ENCODE results near the gene CNNM1. TPM values are rescaled to one million over a fixed set of nuclear protein-coding genes. Genes with fewer than 3 reads are reported as not detected.

CNNM1 gene
- total RNA-seq, 1 donor from 2014 or later, result 0.08 TPM

DNA sequence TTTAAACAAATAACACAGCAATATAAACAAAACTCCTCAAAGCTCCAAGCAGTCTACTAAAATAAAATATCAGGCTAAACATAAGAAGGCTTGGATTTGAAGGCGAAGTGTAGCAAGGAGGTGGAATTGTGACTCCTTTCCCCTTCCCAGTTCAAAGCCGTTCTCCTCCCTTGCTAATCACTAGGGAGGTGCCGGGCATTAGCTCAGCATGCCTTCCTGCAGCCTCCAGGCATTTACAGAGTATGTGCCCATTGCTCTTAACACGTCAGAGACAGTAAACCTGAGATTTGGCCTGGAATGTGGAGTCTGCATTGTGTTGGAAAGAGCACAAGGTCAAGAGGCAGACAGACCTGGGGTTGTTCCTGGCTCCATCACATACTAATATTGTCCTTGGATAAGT, 15.6 kb downstream of the CNNM1 start:
- Mint-ChIP-seq H3K36me3 (ENCODE audit: low read depth, unreplicated experiment) (no peaks in the 10 kb centered on the region), H3K4me1 (ENCODE audit: unreplicated experiment) (no peaks in the 10 kb centered on the region), H3K27me3 (ENCODE audit: unreplicated experiment) (peaks cover 2% of the 10 kb centered on the region), H3K9me3 (ENCODE audit: unreplicated experiment) (no peaks in the 10 kb centered on the region), H3K27ac (ENCODE audit: unreplicated experiment) (no peak overlapping the region), H3K4me3 (ENCODE audit: unreplicated experiment) (no peak overlapping the region)
- TF ChIP-seq, protein P1, sequence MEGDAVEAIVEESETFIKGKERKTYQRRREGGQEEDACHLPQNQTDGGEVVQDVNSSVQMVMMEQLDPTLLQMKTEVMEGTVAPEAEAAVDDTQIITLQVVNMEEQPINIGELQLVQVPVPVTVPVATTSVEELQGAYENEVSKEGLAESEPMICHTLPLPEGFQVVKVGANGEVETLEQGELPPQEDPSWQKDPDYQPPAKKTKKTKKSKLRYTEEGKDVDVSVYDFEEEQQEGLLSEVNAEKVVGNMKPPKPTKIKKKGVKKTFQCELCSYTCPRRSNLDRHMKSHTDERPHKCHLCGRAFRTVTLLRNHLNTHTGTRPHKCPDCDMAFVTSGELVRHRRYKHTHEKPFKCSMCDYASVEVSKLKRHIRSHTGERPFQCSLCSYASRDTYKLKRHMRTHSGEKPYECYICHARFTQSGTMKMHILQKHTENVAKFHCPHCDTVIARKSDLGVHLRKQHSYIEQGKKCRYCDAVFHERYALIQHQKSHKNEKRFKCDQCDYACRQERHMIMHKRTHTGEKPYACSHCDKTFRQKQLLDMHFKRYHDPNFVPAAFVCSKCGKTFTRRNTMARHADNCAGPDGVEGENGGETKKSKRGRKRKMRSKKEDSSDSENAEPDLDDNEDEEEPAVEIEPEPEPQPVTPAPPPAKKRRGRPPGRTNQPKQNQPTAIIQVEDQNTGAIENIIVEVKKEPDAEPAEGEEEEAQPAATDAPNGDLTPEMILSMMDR (IDR thresholded peaks at IDR 0.05; ENCODE audit: unreplicated experiment), result no peak
- no peak for DNase-seq (ENCODE audit: low spot score)

DNA sequence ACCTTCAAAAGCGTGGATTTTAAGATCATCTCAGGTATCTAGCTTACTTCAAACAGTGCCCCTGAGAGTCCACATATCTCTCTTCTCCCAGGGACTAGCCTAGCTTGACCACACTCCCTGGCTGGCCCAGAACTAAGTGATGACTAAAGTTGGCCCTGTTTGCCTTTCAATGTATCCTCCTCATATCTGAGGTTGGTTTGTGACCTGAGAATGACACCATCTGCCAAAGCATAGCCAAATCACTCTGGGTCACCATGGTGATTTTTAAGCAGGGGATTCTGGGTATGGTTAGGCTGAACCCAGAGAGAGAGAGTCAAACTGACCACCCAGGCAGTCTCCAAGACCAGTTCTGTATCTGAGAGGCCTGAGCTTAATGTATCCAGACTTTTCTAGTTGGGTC, 16.2 kb downstream of the CNNM1 start:
- TF ChIP-seq, protein P1 (IDR thresholded peaks at IDR 0.05; ENCODE audit: unreplicated experiment), result no peak
- Mint-ChIP-seq H3K27me3 (ENCODE audit: unreplicated experiment) (peaks cover 2% of the 10 kb centered on the region), H3K36me3 (ENCODE audit: low read depth, unreplicated experiment) (no peaks in the 10 kb centered on the region), H3K4me3 (ENCODE audit: unreplicated experiment) (no peak overlapping the region), H3K27ac (ENCODE audit: unreplicated experiment) (no peak overlapping the region), H3K4me1 (ENCODE audit: unreplicated experiment) (no peaks in the 10 kb centered on the region), H3K9me3 (ENCODE audit: unreplicated experiment) (no peaks in the 10 kb centered on the region)
- DNase-seq (ENCODE audit: low spot score), result no peak

DNA sequence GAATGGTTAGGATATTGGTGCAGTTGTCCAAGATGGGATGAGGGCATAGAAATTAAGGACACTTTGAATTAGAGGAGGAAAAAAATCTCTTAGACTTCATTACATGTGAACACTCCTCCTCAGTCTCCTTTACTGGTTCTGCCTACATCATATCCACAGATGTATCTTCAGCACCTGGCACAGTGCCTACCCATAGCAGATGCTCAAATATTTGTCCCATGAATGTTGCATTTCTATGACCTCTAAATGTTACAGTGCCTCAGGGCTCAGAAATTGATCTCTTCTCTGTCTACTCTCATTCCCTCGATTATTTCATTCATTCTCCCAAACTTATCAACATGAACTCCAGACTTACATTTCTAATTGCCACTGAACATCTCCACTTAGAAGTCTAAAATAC, 17.1 kb downstream of the CNNM1 start:
- Mint-ChIP-seq H3K27ac (ENCODE audit: unreplicated experiment) (no peak overlapping the region), H3K36me3 (ENCODE audit: low read depth, unreplicated experiment) (no peaks in the 10 kb centered on the region), H3K4me1 (ENCODE audit: unreplicated experiment) (no peaks in the 10 kb centered on the region), H3K4me3 (ENCODE audit: unreplicated experiment) (no peak overlapping the region), H3K9me3 (ENCODE audit: unreplicated experiment) (no peaks in the 10 kb centered on the region), H3K27me3 (ENCODE audit: unreplicated experiment) (peaks cover 2% of the 10 kb centered on the region)
- TF ChIP-seq, protein P1 (IDR thresholded peaks at IDR 0.05; ENCODE audit: unreplicated experiment), result no peak
- no peak for DNase-seq (ENCODE audit: low spot score)

DNA sequence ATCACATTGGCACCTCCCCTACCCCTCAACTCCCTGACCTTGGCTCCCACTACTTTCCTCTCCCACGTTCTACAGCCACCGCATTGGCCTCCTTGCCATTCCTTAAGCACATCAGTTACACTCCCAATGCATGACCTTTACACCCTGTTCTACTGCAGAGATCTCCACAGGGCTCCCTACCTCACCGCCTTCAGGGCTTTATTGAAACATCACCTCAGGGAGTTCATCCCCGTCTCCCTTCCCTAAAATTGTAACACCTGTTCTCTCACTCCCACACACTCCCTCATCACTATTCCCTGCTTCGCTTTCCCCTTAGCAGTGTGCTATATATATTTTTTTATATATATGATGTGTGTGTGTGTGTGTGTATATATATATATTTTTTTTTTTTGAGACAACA, 18.5 kb downstream of the CNNM1 start:
- no peak for DNase-seq (ENCODE audit: low spot score)
- H3K36me3 Mint-ChIP-seq (ENCODE audit: low read depth, unreplicated experiment), result no peaks in the 10 kb centered on the region
- H3K4me1 Mint-ChIP-seq (ENCODE audit: unreplicated experiment), result no peaks in the 10 kb centered on the region
- TF ChIP-seq, protein P1 (IDR thresholded peaks at IDR 0.05; ENCODE audit: unreplicated experiment), result no peak
- no peak overlapping the region for H3K4me3 Mint-ChIP-seq (ENCODE audit: unreplicated experiment)
- no peaks in the 10 kb centered on the region for H3K9me3 Mint-ChIP-seq (ENCODE audit: unreplicated experiment)
- no peak overlapping the region for H3K27ac Mint-ChIP-seq (ENCODE audit: unreplicated experiment)
- no peaks in the 10 kb centered on the region for H3K27me3 Mint-ChIP-seq (ENCODE audit: unreplicated experiment)

DNA sequence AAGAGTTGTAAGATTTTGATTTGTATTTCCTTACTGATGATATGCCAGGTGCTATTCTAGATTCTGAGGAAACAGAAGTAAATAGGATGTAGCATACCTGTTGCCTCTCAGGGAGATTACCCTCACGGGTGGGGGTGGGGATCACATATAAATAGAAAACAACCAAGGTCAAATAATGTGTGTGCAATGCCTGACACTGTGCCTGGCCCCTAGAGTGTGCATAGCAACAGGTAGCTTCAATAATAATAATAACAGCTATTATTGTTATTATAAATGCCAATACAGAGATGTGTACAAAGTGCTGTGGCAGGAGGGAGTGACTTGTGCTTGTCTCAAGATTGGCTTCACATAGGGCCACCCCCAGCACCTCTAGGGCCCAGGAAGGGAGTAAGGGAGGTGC, 24.0 kb downstream of the CNNM1 start:
- Mint-ChIP-seq H3K27me3 (ENCODE audit: unreplicated experiment) (no peaks in the 10 kb centered on the region), H3K36me3 (ENCODE audit: low read depth, unreplicated experiment) (no peaks in the 10 kb centered on the region), H3K9me3 (ENCODE audit: unreplicated experiment) (no peaks in the 10 kb centered on the region), H3K27ac (ENCODE audit: unreplicated experiment) (no peak overlapping the region), H3K4me3 (ENCODE audit: unreplicated experiment) (no peak overlapping the region), H3K4me1 (ENCODE audit: unreplicated experiment) (peaks cover 4% of the 10 kb centered on the region)
- TF ChIP-seq, protein P1 (IDR thresholded peaks at IDR 0.05; ENCODE audit: unreplicated experiment), result no peak
- no peak for DNase-seq (ENCODE audit: low spot score)

Data from endothelial cell (in vitro differentiated cells).